DOHH2 (cell line): Measurements from ENCODE around the gene ADNP2.

Source experiments
- CTCF ChIP-seq: fragments of 200-600 bp; sonication (generic); IDR thresholded peaks from one replicate; pipeline ENCODE4 v1.5.1; 2014; ENCODE audit warnings: antibody characterized with exemption, mild to moderate bottlenecking, low read depth, low read length; ENCODE audit not compliant: poor library complexity, severe bottlenecking
- EZH2phosphoT487 ChIP-seq: fragments of 200-600 bp; sonication (generic); IDR thresholded peaks from 2 replicates; pipeline ENCODE4 v1.6.1; 2017; ENCODE audit warnings: borderline replicate concordance, mild to moderate bottlenecking, antibody characterized with exemption, low read length, moderate library complexity, mixed read lengths

- TF ChIP-seq CTCF (no peak), EZH2phosphoT487 (no peak)
Observed at GRCh38 chr18:80075940-80076339, 33.1 kb upstream of the ADNP2 start.
